GM21786 (cell line): ENCODE data around the gene POLR3GL.

Experiments used
- ATAC-seq: cut with Tn5 transposase; IDR thresholded peaks from one replicate; pipeline ENCODE4 v1.9.1; 2021; ENCODE audit not compliant: unreplicated experiment

The POLR3GL gene

GRCh38 chr1:145972580-145972979 lies 8.1 kb downstream of the POLR3GL start:
- ATAC-seq = no peak

GRCh38 chr1:145974721-145975120 lies 10.2 kb downstream of the POLR3GL start:
- ATAC-seq = no peak

DNA sequence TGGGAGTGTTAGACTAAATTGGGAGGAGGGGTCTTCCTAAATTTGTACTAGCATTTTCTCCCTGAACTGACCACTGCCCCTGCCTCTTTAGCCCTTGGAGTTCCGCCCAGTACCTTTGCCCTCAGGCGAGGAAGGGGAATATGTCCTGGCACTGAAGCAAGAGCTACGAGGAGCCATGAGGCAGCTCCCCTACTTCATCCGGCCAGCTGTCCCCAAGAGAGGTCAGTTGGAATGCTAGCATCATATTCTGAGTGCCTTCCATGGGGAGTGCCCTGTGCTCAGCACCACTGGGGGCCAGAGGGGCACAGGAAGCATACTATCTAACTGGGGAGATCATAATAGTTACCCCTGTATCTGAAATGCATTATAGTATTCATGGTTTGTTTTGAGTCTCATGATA lies 10.7 kb downstream of the POLR3GL start:
- ATAC-seq = no peak

- ATAC-seq = no peak
Measured at GRCh38 chr1:145977016-145977415, 12.5 kb downstream of the POLR3GL start.

DNA sequence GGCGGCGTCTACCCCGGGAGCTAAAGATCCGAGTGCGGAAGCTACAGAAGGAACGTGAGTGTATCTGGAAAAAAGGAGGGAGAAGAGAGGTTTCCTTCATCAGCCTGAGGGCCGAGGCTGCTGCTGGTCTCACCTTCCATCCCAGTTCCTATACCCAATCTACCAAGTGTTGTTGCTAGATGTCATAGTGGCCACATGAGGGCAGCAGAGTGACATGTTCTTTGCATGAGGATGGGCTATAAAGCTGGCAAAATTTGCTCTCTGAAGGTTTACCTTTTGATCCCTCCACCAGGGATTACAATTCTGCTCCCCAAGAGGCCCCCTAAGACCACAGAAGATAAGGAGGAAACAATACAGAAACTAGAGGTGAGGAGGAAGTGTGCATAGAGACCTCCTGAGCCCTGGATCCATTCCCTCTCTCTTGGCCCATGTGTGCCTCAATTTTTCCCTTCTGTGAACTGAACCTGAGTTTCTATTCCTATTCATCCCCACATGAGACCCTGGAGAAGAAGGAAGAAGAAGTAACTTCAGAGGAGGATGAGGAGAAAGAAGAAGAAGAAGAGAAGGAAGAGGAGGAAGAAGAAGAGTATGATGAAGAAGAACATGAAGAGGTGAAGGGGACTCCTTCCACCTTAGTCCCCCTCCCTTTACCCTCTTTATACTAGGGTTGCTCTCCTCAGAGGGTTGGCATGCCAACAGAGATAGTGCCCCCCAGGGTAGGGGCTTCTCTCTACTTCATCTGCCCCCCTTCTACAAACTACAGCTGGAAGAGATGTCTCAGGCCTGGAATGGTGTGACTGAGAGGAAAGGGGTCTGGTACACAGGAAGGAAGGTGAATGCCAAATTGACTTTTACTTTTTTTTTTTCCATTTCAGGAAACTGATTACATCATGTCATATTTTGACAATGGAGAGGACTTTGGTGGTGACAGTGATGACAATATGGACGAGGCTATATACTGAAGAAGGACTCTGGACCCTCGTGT lies 13.3 kb downstream of the POLR3GL start:
- no peak for ATAC-seq

DNA sequence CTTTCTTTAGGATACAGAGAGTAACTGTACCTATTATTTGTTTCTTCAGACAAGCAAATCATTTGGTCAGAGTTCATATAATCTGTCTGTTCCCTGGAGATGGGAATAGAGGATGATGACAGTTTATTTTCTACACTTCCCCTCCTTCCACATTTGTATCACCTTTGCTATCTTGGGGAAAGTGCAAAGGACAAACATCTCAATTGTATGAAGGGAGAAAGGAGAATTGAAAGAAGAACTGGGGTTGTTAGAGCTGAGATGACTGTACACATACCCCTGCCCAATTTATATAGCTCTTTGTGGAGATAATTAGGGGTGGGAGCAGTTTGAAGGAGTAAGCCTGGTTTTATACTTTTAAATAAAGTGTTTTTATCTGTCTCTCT lies 14.0 kb downstream of the POLR3GL start:
- no peak for ATAC-seq

DNA sequence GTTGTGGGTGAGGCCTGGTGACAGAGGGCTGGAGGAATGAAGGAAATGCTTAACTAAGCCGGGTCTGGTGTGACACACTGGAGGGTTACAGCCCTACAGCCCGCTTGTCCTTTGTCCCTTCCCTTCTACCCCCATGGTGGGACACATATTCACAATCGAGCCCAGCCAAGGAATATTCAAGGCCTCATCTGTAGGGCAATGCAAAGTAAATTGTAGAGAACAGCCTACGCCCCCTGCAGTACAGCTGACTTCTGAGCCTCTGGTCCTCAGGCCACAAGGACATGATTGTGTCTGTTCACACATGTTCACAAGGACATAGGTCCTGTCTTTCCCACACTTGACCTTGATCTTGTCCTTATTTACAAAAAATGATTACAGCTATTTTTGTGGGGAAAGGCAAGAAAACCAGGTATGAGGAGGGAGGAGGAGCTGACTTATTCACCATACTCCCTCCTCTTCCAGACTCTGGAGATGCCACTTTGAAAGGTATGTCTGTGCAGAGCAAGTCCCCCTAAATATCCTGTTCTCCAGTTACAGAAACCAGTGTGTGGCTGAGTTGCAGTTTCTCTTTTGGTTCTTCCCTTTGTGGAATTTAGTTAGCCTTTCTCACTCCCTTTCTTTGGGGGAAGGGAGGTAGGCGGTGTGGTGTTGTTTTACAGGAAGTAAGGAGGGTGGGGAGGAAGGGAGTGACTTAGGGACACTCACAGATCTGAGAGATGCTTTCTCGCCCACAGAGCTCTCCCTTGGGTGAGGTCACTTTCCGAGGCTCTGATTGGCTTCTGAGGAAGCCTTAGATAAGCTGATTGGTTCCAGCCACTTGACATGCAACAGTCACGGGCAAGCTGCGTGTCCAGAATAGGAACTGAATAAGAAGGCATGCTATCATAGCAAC lies 14.6 kb downstream of the POLR3GL start:
- peak; percentile 83 for ATAC-seq

- ATAC-seq = peak; percentile 37
Measured at GRCh38 chr1:145979746-145980456, 15.4 kb downstream of the POLR3GL start.

GRCh38 chr1:145980457-145980994 lies 16.0 kb downstream of the POLR3GL start:
- no peak for ATAC-seq

GRCh38 chr1:145982010-145982723 lies 17.7 kb downstream of the POLR3GL start:
- ATAC-seq = no peak

GRCh38 chr1:145983206-145983675 lies 18.8 kb downstream of the POLR3GL start:
- no peak for ATAC-seq

- no peak for ATAC-seq
Measured at GRCh38 chr1:145983960-145984830, 19.7 kb downstream of the POLR3GL start.

DNA sequence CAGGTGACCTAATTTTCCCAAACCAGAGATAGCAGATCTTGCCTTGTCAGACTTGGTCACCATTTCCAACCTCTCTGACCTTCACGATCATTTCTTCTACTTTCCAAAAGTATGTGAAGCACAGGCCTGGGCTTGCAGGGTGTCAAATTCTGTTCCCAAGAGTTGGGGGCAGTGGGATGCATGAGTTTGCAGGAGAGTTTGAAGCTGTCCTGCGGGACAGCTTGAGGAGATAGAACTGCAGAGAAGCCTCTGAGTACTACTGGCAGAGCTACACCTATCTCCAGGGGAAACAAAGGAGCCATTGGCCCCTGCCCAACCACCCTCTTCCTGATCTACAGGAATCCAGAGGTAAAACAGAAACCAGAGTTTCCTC lies 20.6 kb downstream of the POLR3GL start:
- no peak for ATAC-seq

DNA sequence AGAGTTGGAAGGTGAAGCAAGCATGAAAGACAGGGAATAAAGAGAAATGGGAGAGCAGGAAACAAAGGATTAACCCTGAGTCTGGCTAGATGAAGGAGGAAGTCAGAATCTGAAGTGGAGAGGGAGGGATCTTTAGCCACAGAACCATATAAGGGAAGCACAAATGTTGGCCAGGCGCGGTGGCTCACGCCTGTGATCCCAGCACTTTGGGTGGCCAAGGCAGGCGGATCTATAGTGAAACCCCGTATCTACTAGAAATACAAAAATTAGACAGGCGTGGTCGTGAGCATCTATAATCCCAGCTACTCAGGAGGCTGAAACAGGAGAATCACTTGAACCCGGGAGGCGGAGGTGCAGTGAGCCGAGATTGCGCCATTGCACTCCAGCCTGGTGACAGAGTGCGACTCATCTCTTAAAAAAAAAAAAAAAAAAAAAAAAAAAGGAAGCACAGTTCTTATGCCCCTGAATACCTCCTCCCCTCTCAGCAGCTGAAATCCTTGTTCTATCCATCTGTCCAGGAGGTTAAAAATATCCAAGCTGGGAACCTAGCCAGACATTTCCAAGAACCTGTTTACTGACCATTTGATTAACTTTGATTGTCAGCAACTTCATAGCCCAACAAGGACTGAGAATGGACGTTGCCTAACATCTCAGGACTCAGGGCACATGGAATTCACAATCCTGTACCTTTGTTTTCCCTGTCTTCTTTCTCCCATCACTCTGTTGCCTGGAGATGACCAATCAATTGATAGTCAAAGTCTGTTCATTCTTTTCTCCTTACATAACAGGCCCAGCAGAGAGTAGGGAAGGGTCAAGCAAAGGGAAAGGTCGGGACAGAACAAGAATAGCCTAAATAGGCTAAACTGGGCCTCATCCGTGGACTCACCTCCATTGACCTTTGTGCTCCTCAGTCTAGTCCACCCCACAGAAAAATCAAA lies 21.3 kb downstream of the POLR3GL start:
- no peak for ATAC-seq

GRCh38 chr1:145986551-145986950 lies 22.1 kb downstream of the POLR3GL start:
- ATAC-seq = no peak

- no peak for ATAC-seq
Measured at GRCh38 chr1:145987926-145988325, 23.4 kb downstream of the POLR3GL start.

DNA sequence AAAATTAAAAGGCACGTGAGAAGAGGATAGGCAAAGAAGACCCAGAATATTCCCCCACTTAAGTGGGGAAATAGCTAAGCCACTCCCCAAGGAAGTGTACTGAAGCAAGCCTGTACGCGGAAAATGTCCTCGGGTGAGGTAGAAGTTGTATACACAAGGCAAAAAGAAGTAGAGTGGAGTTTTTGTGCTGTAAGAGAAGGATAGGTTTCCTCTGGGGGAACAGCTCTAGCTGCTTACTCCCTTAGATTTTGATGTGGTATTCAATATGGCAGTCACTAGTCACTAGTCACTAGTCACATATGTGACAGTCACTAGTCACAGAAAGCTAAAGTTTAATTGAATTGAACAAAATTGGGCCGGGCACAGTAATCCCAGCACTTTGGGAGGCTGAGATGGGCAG lies 24.3 kb downstream of the POLR3GL start:
- no peak for ATAC-seq

DNA sequence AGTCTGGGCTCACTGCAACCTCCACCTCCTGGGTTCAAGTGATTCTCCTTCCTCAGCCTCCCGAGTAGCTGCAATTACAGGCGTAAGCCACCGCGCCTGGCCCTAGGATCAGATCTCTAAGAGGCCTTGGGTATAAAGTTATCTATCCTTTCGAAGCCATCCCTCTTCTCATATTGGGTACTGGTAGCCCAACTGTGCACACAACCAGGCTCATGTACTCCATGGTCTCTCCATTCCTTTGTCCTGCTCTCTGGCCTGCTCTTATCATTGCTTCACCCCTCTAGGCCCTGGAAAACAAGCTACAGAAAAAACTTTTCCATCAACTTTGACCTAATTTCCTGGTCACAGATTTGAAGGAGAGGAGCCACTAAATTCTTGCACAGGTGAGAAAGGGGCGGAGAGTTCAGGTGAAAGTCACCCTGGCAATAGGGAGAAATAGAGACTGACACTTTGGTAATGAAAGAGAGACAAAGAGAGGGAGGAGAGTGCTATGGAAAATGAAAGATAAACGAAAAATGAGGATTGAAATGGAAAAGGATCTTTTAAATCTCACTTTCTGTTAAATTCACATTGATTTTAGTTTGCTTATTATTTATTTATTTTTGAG lies 25.9 kb downstream of the POLR3GL start:
- no peak for ATAC-seq
